ENCODE measurements around the gene PRRG4. TPM values are rescaled to one million over a fixed set of nuclear protein-coding genes. Genes with fewer than 3 reads are reported as not detected.
A peak's percentile ranks its signal among the peaks of the same experiment; 100 is the strongest.
"Not testable (repeated sequence)": the region's sequence is repeated elsewhere in the genome, so short reads cannot be mapped to it uniquely, and the experiment has no call there.

The PRRG4 gene
- total RNA-seq, 1 donor = 0.36 TPM

DNA sequence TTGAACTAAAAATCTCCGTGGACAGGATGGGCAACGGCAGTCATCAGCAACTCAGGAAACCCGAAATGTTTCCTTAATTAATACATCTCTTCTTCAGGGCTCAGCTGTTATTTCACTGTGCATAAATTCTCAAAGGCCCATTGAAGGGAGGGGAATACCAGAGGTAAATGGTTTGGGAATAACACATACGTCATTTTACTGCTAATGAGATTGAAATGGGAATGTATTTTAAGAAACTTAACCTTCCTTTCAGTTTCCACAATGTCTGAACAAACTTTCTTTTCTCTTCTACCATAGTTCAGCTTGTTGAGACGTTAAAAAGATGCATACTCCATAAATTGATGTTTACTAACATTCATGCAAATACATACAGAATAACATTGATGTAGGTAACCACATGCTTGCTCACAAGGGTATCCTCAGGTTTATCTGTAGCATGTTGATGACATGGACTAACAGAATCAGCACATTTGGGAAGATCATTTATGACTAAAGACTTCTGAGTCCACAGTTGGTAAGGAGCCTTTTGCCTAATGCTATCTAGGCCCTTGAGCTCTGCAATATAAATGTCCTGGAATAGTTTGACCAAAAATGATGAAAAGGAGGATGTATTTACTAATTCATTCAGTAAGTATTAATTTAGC is 7.7 kb upstream of the PRRG4 start:
- Histone ChIP-seq H3K4me2 (ENCODE audit: insufficient read depth, low read length) (no peak overlapping the region), H2AFZ (ENCODE audit: low read length) (no peak overlapping the region), H4K20me1 (ENCODE audit: insufficient read depth, low read length) (no peaks in the 10 kb centered on the region), H3K4me3 (ENCODE audit: insufficient read depth, low read length) (no peak overlapping the region), H3K27ac (ENCODE audit: low read depth, low read length) (no peak overlapping the region), H3K9me3 (ENCODE audit: low read depth, low read length) (no peaks in the 10 kb centered on the region), H3K27me3 (ENCODE audit: insufficient read depth, low read length) (no peaks in the 10 kb centered on the region), H3K36me3 (ENCODE audit: insufficient read depth, low read length) (no peaks in the 10 kb centered on the region), H3K4me1 (ENCODE audit: insufficient read depth, low read length) (peaks cover 3% of the 10 kb centered on the region), H3K79me2 (ENCODE audit: insufficient read depth, low read length) (no peaks in the 10 kb centered on the region)
- TF ChIP-seq CTCF (IDR thresholded peaks at IDR 0.05; ENCODE audit: extremely low read depth, low read depth, low read length) = no peak
- DNase-seq (ENCODE audit: insufficient read length, low spot score, missing footprints) = no peak

DNA sequence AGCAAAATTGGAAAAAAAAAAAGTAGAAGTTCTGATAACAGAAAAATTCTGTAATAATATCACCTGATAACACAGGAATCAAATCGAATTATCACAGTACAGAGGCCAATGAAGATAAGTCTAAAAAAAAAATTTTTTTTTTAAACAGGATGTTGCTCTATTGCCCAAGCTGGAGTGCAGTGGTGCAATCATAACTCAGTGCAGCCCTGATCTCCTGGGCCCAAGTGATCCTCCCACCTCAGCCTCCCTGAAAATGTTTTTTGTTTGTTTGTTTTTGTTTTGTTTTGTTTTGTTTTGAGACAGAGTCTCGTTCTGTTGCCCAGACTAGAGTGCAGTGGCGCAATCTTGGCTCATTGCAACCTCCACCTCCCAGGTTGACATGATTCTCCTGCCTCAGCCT is 6.1 kb upstream of the PRRG4 start:
- H3K27ac ChIP-seq (ENCODE audit: low read depth, low read length); H3K9me3 ChIP-seq (ENCODE audit: low read depth, low read length); H3K4me2 ChIP-seq (ENCODE audit: insufficient read depth, low read length); H2AFZ ChIP-seq (ENCODE audit: low read length); H3K4me1 ChIP-seq (ENCODE audit: insufficient read depth, low read length); DNase-seq (ENCODE audit: insufficient read length, low spot score, missing footprints); H3K36me3 ChIP-seq (ENCODE audit: insufficient read depth, low read length); H4K20me1 ChIP-seq (ENCODE audit: insufficient read depth, low read length); H3K4me3 ChIP-seq (ENCODE audit: insufficient read depth, low read length); H3K27me3 ChIP-seq (ENCODE audit: insufficient read depth, low read length); H3K79me2 ChIP-seq (ENCODE audit: insufficient read depth, low read length): not testable (repeated sequence)

DNA sequence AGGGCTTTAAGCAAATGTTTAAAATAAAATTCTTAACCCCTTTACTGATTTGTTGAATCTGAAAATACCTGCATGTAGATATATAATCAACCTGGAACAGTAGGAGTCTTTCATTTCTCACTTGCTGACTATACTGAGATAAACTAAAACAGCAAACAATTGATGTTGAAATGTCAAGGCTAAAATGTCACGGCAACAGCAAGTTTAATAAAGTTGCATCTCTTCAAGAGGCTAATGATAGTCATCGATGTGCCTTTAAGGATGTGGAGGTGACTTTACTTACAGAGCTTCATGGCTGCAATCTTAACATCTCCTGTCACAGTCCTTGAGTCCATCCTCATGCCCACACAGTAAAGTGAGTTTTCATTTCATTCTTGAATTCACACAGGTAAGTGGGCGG is 3.6 kb upstream of the PRRG4 start:
- H3K27me3 ChIP-seq (ENCODE audit: insufficient read depth, low read length) = peaks cover 13% of the 10 kb centered on the region
- no peak for TF ChIP-seq CTCF (IDR thresholded peaks at IDR 0.05; ENCODE audit: extremely low read depth, low read depth, low read length)
- no peak overlapping the region for H2AFZ ChIP-seq (ENCODE audit: low read length)
- no peak overlapping the region for H3K27ac ChIP-seq (ENCODE audit: low read depth, low read length)
- H3K36me3 ChIP-seq (ENCODE audit: insufficient read depth, low read length) = no peaks in the 10 kb centered on the region
- no peak for DNase-seq (ENCODE audit: insufficient read length, low spot score, missing footprints)
- no peaks in the 10 kb centered on the region for H3K79me2 ChIP-seq (ENCODE audit: insufficient read depth, low read length)
- no peaks in the 10 kb centered on the region for H4K20me1 ChIP-seq (ENCODE audit: insufficient read depth, low read length)
- H3K9me3 ChIP-seq (ENCODE audit: low read depth, low read length) = no peaks in the 10 kb centered on the region
- no peak overlapping the region for H3K4me2 ChIP-seq (ENCODE audit: insufficient read depth, low read length)
- H3K4me3 ChIP-seq (ENCODE audit: insufficient read depth, low read length) = no peak overlapping the region
- peaks cover 3% of the 10 kb centered on the region for H3K4me1 ChIP-seq (ENCODE audit: insufficient read depth, low read length)

- Histone ChIP-seq H3K4me1 (ENCODE audit: insufficient read depth, low read length) (peaks cover 3% of the 10 kb centered on the region), H3K27me3 (ENCODE audit: insufficient read depth, low read length) (peaks cover 19% of the 10 kb centered on the region), H3K4me2 (ENCODE audit: insufficient read depth, low read length) (no peak overlapping the region), H2AFZ (ENCODE audit: low read length) (no peak overlapping the region), H3K27ac (ENCODE audit: low read depth, low read length) (no peak overlapping the region), H3K9me3 (ENCODE audit: low read depth, low read length) (no peaks in the 10 kb centered on the region), H3K36me3 (ENCODE audit: insufficient read depth, low read length) (no peaks in the 10 kb centered on the region), H4K20me1 (ENCODE audit: insufficient read depth, low read length) (no peaks in the 10 kb centered on the region), H3K4me3 (ENCODE audit: insufficient read depth, low read length) (no peak overlapping the region), H3K79me2 (ENCODE audit: insufficient read depth, low read length) (no peaks in the 10 kb centered on the region)
- no peak for TF ChIP-seq CTCF (IDR thresholded peaks at IDR 0.05; ENCODE audit: extremely low read depth, low read depth, low read length)
- DNase-seq (ENCODE audit: insufficient read length, low spot score, missing footprints) = peak; percentile 17
Observed at GRCh38 chr11:32827276-32827675, 2.5 kb upstream of the PRRG4 start.

Measured in osteoblast (primary cell).